Measurements from ENCODE around the gene MLLT11.

DNA sequence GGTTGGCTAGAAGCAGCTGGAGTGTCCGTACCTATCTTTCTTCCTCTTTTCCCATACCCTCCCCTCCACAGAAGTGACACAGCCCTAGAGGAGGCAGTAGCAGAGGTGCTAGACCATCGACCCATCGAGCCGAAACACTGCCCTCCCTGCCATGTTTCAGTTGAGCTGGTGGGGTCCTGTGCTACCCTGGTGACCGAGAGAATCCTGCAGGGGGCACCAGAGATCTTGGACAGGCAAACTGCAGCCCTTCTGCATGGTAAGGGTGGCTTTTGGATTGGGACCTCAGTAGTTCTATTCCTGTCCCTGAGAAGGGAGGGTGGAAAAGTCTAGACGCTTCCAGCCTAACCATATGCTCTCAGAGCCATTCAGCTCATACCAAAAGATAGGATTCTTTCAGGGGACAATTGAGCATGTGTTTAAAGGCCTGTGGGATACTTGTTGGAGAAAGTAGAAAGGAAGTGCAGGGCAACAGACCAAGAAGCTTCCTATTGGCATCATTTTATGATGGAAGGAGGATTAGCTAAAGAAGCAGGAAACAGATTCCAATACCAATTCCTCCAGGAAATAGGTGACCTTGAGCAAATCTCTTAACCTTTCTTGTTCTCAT is 35.6 kb upstream of the MLLT11 start:
- TF ChIP-seq POLR2A (IDR thresholded peaks at IDR 0.05) (no peak), POLR2AphosphoS5 (IDR thresholded peaks at IDR 0.05) (peak in 1 of 4 donors; percentile 19)

Data from sigmoid colon (tissue), 4 donors.